ENCODE data around the gene PTPN13.

PTPN13 gene

DNA sequence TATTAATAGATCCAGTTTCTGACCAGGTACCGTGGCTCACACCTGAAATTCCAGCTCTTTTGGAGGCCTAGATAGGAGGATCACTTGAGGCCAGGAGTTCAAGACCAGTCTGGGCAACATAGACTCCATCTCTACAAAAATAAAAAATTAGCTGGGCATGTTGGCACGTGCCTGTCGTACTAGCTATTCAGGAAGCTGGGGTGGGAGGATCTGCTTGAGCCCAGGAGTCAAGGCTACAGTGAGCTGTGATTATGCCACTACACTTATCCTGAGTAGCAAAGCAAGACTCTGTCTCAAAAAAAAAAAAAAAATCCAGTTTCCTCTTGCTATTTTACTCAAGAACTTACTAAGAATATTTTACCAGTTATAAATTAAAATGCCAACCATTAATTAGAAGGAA, 163.4 kb downstream of the PTPN13 start:
- Histone ChIP-seq H2BK120ac (ENCODE audit: low read depth, low read length) (no peak overlapping the region), H3K4me2 (ENCODE audit: insufficient read depth, low read length, poor library complexity, severe bottlenecking) (no peak overlapping the region), H3K14ac (ENCODE audit: low read length) (no peak overlapping the region), H3K79me1 (ENCODE audit: low read depth, low read length) (no peaks in the 10 kb centered on the region), H3K27me3 (ENCODE audit: control insufficient read depth in 3 of 3, insufficient read depth in 3 of 3, low read depth in 1 of 3, low read length in 3 of 3) (no peaks in the 10 kb centered on the region), H2BK5ac (ENCODE audit: low read length) (no peak overlapping the region), H3K36me3 (replicated peaks in 1 of 2; ENCODE audit: control insufficient read depth in 2 of 2, insufficient read depth in 2 of 2, low read length in 2 of 2) (peaks cover 5 to 97% of the 10 kb centered on the region in 2 donors), H2BK12ac (ENCODE audit: low read length) (no peak overlapping the region), H2AFZ (ENCODE audit: low read length) (no peak overlapping the region), H4K8ac (ENCODE audit: low read depth, low read length) (no peak overlapping the region), H4K91ac (ENCODE audit: low read depth, low read length, poor library complexity) (no peak overlapping the region), H3K9me3 (replicated peaks in 1 of 2; ENCODE audit: control insufficient read depth in 2 of 2, insufficient read depth in 1 of 2, low read depth in 1 of 2, low read length in 2 of 2) (no peaks in the 10 kb centered on the region), H3K4me1 (ENCODE audit: control insufficient read depth in 2 of 2, insufficient read depth in 1 of 2, low read depth in 1 of 2, low read length in 2 of 2) (peaks cover 0 to 2% of the 10 kb centered on the region in 2 donors), H3K23ac (ENCODE audit: low read depth, low read length, poor library complexity) (no peak overlapping the region), H2BK15ac (ENCODE audit: low read length) (no peak overlapping the region), H3K9ac (ENCODE audit: low read depth, low read length, poor library complexity) (no peak overlapping the region), H3K18ac (ENCODE audit: low read length) (no peak overlapping the region), H3K4ac (ENCODE audit: low read length) (no peak overlapping the region), H2AK5ac (ENCODE audit: low read depth, low read length) (no peak overlapping the region), H3K27ac (replicated peaks; ENCODE audit: low read length) (no peak overlapping the region), H3K4me3 (ENCODE audit: low read length in 2 of 2) (no peak overlapping the region)
- no CpG with 5 or more reads among the region's 3 CpGs for WGBS, 2 donors (ENCODE audit: extremely low coverage in 2 of 2, insufficient read length in 2 of 2, insufficient replicate concordance in 1 of 2)
- no peak for DNase-seq (ENCODE audit: low spot score)

DNA sequence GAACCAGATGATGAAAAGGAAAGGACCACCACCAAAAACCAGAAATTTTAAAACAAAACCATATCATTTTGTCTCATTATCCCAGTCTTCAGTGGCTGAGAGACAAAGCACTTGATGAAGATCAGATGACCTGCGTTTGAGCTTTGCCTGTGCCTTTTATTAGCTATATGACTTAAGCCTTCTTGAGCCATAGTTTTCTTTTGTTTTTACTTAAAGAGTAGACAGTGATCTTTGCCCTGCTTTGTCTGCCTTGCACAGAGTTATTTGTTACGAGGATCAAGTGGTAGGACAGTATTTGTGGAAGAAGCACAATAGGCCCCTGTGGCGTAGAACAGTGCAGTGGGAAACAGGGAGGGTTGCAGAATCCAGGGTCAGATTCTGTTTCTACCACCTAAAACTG, 165.2 kb downstream of the PTPN13 start:
- peaks cover 10 to 97% of the 10 kb centered on the region in 2 donors for H3K36me3 ChIP-seq (replicated peaks in 1 of 2; ENCODE audit: control insufficient read depth in 2 of 2, insufficient read depth in 2 of 2, low read length in 2 of 2)
- H3K27ac ChIP-seq (replicated peaks; ENCODE audit: low read length) = no peak overlapping the region
- H2BK5ac ChIP-seq (ENCODE audit: low read length) = no peak overlapping the region
- H2AFZ ChIP-seq (ENCODE audit: low read length) = no peak overlapping the region
- no peak overlapping the region for H3K4me3 ChIP-seq (ENCODE audit: low read length in 2 of 2)
- WGBS, 2 donors (ENCODE audit: extremely low coverage in 2 of 2, insufficient read length in 2 of 2, insufficient replicate concordance in 1 of 2) = no CpG with 5 or more reads among the region's 3 CpGs
- no peak overlapping the region for H2BK12ac ChIP-seq (ENCODE audit: low read length)
- H2BK15ac ChIP-seq (ENCODE audit: low read length) = no peak overlapping the region
- H3K9me3 ChIP-seq (replicated peaks in 1 of 2; ENCODE audit: control insufficient read depth in 2 of 2, insufficient read depth in 1 of 2, low read depth in 1 of 2, low read length in 2 of 2) = no peaks in the 10 kb centered on the region
- no peak overlapping the region for H4K91ac ChIP-seq (ENCODE audit: low read depth, low read length, poor library complexity)
- H3K4me1 ChIP-seq (ENCODE audit: control insufficient read depth in 2 of 2, insufficient read depth in 1 of 2, low read depth in 1 of 2, low read length in 2 of 2) = peaks cover 0 to 2% of the 10 kb centered on the region in 2 donors
- no peak overlapping the region for H3K18ac ChIP-seq (ENCODE audit: low read length)
- no peaks in the 10 kb centered on the region for H3K27me3 ChIP-seq (ENCODE audit: control insufficient read depth in 3 of 3, insufficient read depth in 3 of 3, low read depth in 1 of 3, low read length in 3 of 3)
- H3K79me1 ChIP-seq (ENCODE audit: low read depth, low read length) = no peaks in the 10 kb centered on the region
- H3K4me2 ChIP-seq (ENCODE audit: insufficient read depth, low read length, poor library complexity, severe bottlenecking) = no peak overlapping the region
- no peak overlapping the region for H2BK120ac ChIP-seq (ENCODE audit: low read depth, low read length)
- no peak overlapping the region for H3K4ac ChIP-seq (ENCODE audit: low read length)
- DNase-seq (ENCODE audit: low spot score) = peak; percentile 0
- no peak overlapping the region for H3K14ac ChIP-seq (ENCODE audit: low read length)
- no peak overlapping the region for H3K23ac ChIP-seq (ENCODE audit: low read depth, low read length, poor library complexity)
- no peak overlapping the region for H3K9ac ChIP-seq (ENCODE audit: low read depth, low read length, poor library complexity)
- H4K8ac ChIP-seq (ENCODE audit: low read depth, low read length) = no peak overlapping the region
- no peak overlapping the region for H2AK5ac ChIP-seq (ENCODE audit: low read depth, low read length)

DNA sequence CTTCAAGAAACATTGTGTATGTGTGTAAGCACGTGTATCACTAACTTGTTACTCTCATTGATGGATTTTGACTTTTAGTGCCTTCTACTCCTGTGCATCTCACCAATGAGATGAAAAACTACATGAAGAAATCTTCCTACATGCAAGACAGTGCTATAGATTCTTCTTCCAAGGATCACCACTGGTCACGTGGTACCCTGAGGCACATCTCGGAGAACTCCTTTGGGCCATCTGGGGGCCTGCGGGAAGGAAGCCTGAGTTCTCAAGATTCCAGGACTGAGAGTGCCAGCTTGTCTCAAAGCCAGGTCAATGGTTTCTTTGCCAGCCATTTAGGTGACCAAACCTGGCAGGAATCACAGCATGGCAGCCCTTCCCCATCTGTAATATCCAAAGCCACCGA, 168.5 kb downstream of the PTPN13 start:
- Histone ChIP-seq H3K14ac (ENCODE audit: low read length) (no peak overlapping the region), H2BK5ac (ENCODE audit: low read length) (no peak overlapping the region), H2BK15ac (ENCODE audit: low read length) (no peak overlapping the region), H2AK5ac (ENCODE audit: low read depth, low read length) (no peak overlapping the region), H3K23ac (ENCODE audit: low read depth, low read length, poor library complexity) (no peak overlapping the region), H3K27ac (replicated peaks; ENCODE audit: low read length) (no peak overlapping the region), H3K4me3 (ENCODE audit: low read length in 2 of 2) (no peak overlapping the region), H4K8ac (ENCODE audit: low read depth, low read length) (no peak overlapping the region), H3K27me3 (ENCODE audit: control insufficient read depth in 3 of 3, insufficient read depth in 3 of 3, low read depth in 1 of 3, low read length in 3 of 3) (no peaks in the 10 kb centered on the region), H2AFZ (ENCODE audit: low read length) (no peak overlapping the region), H4K91ac (ENCODE audit: low read depth, low read length, poor library complexity) (no peak overlapping the region), H3K4me2 (ENCODE audit: insufficient read depth, low read length, poor library complexity, severe bottlenecking) (no peak overlapping the region), H3K9ac (ENCODE audit: low read depth, low read length, poor library complexity) (no peak overlapping the region), H3K9me3 (replicated peaks in 1 of 2; ENCODE audit: control insufficient read depth in 2 of 2, insufficient read depth in 1 of 2, low read depth in 1 of 2, low read length in 2 of 2) (no peaks in the 10 kb centered on the region), H3K36me3 (replicated peaks in 1 of 2; ENCODE audit: control insufficient read depth in 2 of 2, insufficient read depth in 2 of 2, low read length in 2 of 2) (peaks cover 15 to 99% of the 10 kb centered on the region in 2 donors), H3K18ac (ENCODE audit: low read length) (no peak overlapping the region), H3K4ac (ENCODE audit: low read length) (no peak overlapping the region), H3K4me1 (ENCODE audit: control insufficient read depth in 2 of 2, insufficient read depth in 1 of 2, low read depth in 1 of 2, low read length in 2 of 2) (peaks cover 0 to 2% of the 10 kb centered on the region in 2 donors), H2BK120ac (ENCODE audit: low read depth, low read length) (no peak overlapping the region), H2BK12ac (ENCODE audit: low read length) (no peak overlapping the region), H3K79me1 (ENCODE audit: low read depth, low read length) (no peaks in the 10 kb centered on the region)
- WGBS, 2 donors (ENCODE audit: extremely low coverage in 2 of 2, insufficient read length in 2 of 2, insufficient replicate concordance in 1 of 2) = no CpG with 5 or more reads among the region's 5 CpGs
- DNase-seq (ENCODE audit: low spot score) = no peak

GRCh38 chr4:86769794-86770193, 175.7 kb downstream of the PTPN13 start:
- H3K23ac ChIP-seq (ENCODE audit: low read depth, low read length, poor library complexity) = no peak overlapping the region
- no peak overlapping the region for H2BK5ac ChIP-seq (ENCODE audit: low read length)
- no peak overlapping the region for H3K27ac ChIP-seq (replicated peaks; ENCODE audit: low read length)
- no peak overlapping the region for H3K4me3 ChIP-seq (ENCODE audit: low read length in 2 of 2)
- H4K8ac ChIP-seq (ENCODE audit: low read depth, low read length) = no peak overlapping the region
- H2AFZ ChIP-seq (ENCODE audit: low read length) = no peak overlapping the region
- no peak overlapping the region for H2AK5ac ChIP-seq (ENCODE audit: low read depth, low read length)
- H3K18ac ChIP-seq (ENCODE audit: low read length) = no peak overlapping the region
- H3K9me3 ChIP-seq (replicated peaks in 1 of 2; ENCODE audit: control insufficient read depth in 2 of 2, insufficient read depth in 1 of 2, low read depth in 1 of 2, low read length in 2 of 2) = no peaks in the 10 kb centered on the region
- H2BK120ac ChIP-seq (ENCODE audit: low read depth, low read length) = no peak overlapping the region
- no peak overlapping the region for H3K4ac ChIP-seq (ENCODE audit: low read length)
- H3K79me1 ChIP-seq (ENCODE audit: low read depth, low read length) = no peaks in the 10 kb centered on the region
- no peaks in the 10 kb centered on the region for H3K27me3 ChIP-seq (ENCODE audit: control insufficient read depth in 3 of 3, insufficient read depth in 3 of 3, low read depth in 1 of 3, low read length in 3 of 3)
- no peak overlapping the region for H3K9ac ChIP-seq (ENCODE audit: low read depth, low read length, poor library complexity)
- H4K91ac ChIP-seq (ENCODE audit: low read depth, low read length, poor library complexity) = no peak overlapping the region
- WGBS, 2 donors (ENCODE audit: extremely low coverage in 2 of 2, insufficient read length in 2 of 2, insufficient replicate concordance in 1 of 2) = no CpG with 5 or more reads among the region's 4 CpGs
- H3K4me1 ChIP-seq (ENCODE audit: control insufficient read depth in 2 of 2, insufficient read depth in 1 of 2, low read depth in 1 of 2, low read length in 2 of 2) = no peaks in the 10 kb centered on the region
- no peak overlapping the region for H2BK15ac ChIP-seq (ENCODE audit: low read length)
- no peak overlapping the region for H2BK12ac ChIP-seq (ENCODE audit: low read length)
- no peak for DNase-seq (ENCODE audit: low spot score)
- H3K14ac ChIP-seq (ENCODE audit: low read length) = no peak overlapping the region
- no peak overlapping the region for H3K4me2 ChIP-seq (ENCODE audit: insufficient read depth, low read length, poor library complexity, severe bottlenecking)
- H3K36me3 ChIP-seq (replicated peaks in 1 of 2; ENCODE audit: control insufficient read depth in 2 of 2, insufficient read depth in 2 of 2, low read length in 2 of 2) = peaks cover 20 to 99% of the 10 kb centered on the region in 2 donors

All from neuronal stem cell (in vitro differentiated cells).